Upper lobe of right lung (tissue), 1 donor: Measurements from ENCODE around the gene LRRC8E. TPM values are rescaled to one million over a fixed set of nuclear protein-coding genes. Genes with fewer than 3 reads are reported as not detected.
A peak's percentile ranks its signal among the peaks of the same experiment; 100 is the strongest.

ENCODE experiments used
- ATAC-seq: fragments of 200-7000 bp; cut with Tn5 transposase; one replicate; pipeline ENCODE4 v1.9.1; 2020; ENCODE audit warnings: mild to moderate bottlenecking, moderate library complexity
- DNase-seq: peaks from one replicate; pipeline ENCODE4 v3.0.0-alpha.2; 2020
- H3K27ac ChIP-seq: fragments of 200-600 bp; one replicate; pipeline ENCODE4 v1.8.0; 2022
- H3K27me3 ChIP-seq: fragments of 200-600 bp; one replicate; pipeline ENCODE4 v1.8.0; 2022; ENCODE audit warnings: mild to moderate bottlenecking
- H3K36me3 ChIP-seq: fragments of 200-600 bp; one replicate; pipeline ENCODE4 v1.8.0; 2022
- H3K4me1 ChIP-seq: fragments of 200-600 bp; one replicate; pipeline ENCODE4 v1.8.0; 2022
- H3K4me3 ChIP-seq: fragments of 200-600 bp; one replicate; pipeline ENCODE4 v1.8.0; 2022; ENCODE audit warnings: mild to moderate bottlenecking
- H3K9me3 ChIP-seq: fragments of 200-600 bp; one replicate; pipeline ENCODE4 v1.8.0; 2022
- CTCF ChIP-seq: fragments of 200-600 bp; IDR thresholded peaks from one replicate; pipeline ENCODE4 v1.8.0; 2022; ENCODE audit warnings: antibody characterized with exemption
- intact Hi-C: fragments of 100-400 bp; cut with DNase I; formaldehyde crosslinking; loops from one replicate; pipeline ENCODE4 v1.11.0; 2022
- total RNA-seq: library from RNA; stranded (reverse); fragmentation: NEBNext Ultra II Directional; extraction: Animal tissue kit (Norgen Biotek cat#: 25700); gene quantifications from one replicate; pipeline ENCODE4 v1.2.1, GENCODE V29; 2021
- donor health status: DM: no; HTN: yes; CAD: no; lungs with severe emphysema.

The LRRC8E gene
- total RNA-seq, 1 donor from 2014 or later: 11.0 TPM

- Histone ChIP-seq H3K27ac (no peak overlapping the region), H3K4me3 (no peak overlapping the region), H3K9me3 (no peaks in the 10 kb centered on the region), H3K36me3 (peaks cover 39% of the 10 kb centered on the region), H3K27me3 (peaks cover 16% of the 10 kb centered on the region), H3K4me1 (peaks cover 10% of the 10 kb centered on the region)
- DNase-seq (peak; percentile 61), ATAC-seq (no peak)
- intact Hi-C loops: no loop called here
- TF ChIP-seq CTCF: no peak
These were observed 23.9 kb downstream of the LRRC8E start for GRCh38 chr19:7912144-7912696.

GRCh38 chr19:7912697-7913564, 24.6 kb downstream of the LRRC8E start:
- H3K9me3 ChIP-seq: no peaks in the 10 kb centered on the region
- no peak for ATAC-seq
- H3K27ac ChIP-seq: no peak overlapping the region
- H3K4me3 ChIP-seq: no peak overlapping the region
- DNase-seq: peak; percentile 63
- peaks cover 19% of the 10 kb centered on the region for H3K27me3 ChIP-seq
- peaks cover 39% of the 10 kb centered on the region for H3K36me3 ChIP-seq
- intact Hi-C loops: no loop called here
- peaks cover 17% of the 10 kb centered on the region for H3K4me1 ChIP-seq
- TF ChIP-seq CTCF: no peak

GRCh38 chr19:7913652-7914051, 25.3 kb downstream of the LRRC8E start:
- intact Hi-C loops: no loop called here
- no peak for TF ChIP-seq CTCF
- no peak for ATAC-seq
- Histone ChIP-seq H3K4me1 (peaks cover 19% of the 10 kb centered on the region), H3K27me3 (peaks cover 26% of the 10 kb centered on the region), H3K9me3 (no peaks in the 10 kb centered on the region), H3K36me3 (peaks cover 39% of the 10 kb centered on the region), H3K27ac (no peak overlapping the region), H3K4me3 (no peak overlapping the region)
- DNase-seq: no peak

- Histone ChIP-seq H3K4me1 (peaks cover 19% of the 10 kb centered on the region), H3K9me3 (no peaks in the 10 kb centered on the region), H3K27ac (no peak overlapping the region), H3K36me3 (peaks cover 39% of the 10 kb centered on the region), H3K27me3 (peaks cover 28% of the 10 kb centered on the region), H3K4me3 (no peak overlapping the region)
- intact Hi-C loops: no loop called here
- no peak for ATAC-seq
- TF ChIP-seq CTCF: no peak
- no peak for DNase-seq
These were observed 25.8 kb downstream of the LRRC8E start for GRCh38 chr19:7914099-7914498.

GRCh38 chr19:7914598-7915045, 26.3 kb downstream of the LRRC8E start, which contains the start of gene TGFBR3L:
Gene TGFBR3L (plus strand): TSS chr19:7914830.
- DNase-seq (peak; percentile 63), ATAC-seq (no peak)
- H3K27me3 ChIP-seq: peaks cover 28% of the 10 kb centered on the region
- H3K4me1 ChIP-seq: peaks cover 21% of the 10 kb centered on the region
- no peak for TF ChIP-seq CTCF
- H3K9me3 ChIP-seq: no peaks in the 10 kb centered on the region
- intact Hi-C loops: no loop called here
- H3K4me3 ChIP-seq: no peak within 1 kb of the TSS
- no peak within 1 kb of the TSS for H3K27ac ChIP-seq
- H3K36me3 ChIP-seq: peaks cover 35% of the 10 kb centered on the region
